Activated naive CD8-positive, alpha-beta T cell (primary cell): ENCODE results near the gene DCK.
"Not testable (repeated sequence)": the region's sequence is repeated elsewhere in the genome, so short reads cannot be mapped to it uniquely, and the experiment has no call there.

Experiments
- H3K27ac Mint-ChIP-seq: one replicate; pipeline ENCODE4 v1.8.0; 2021; ENCODE audit warnings: mixed read lengths
- H3K27me3 Mint-ChIP-seq: one replicate; pipeline ENCODE4 v1.8.0; 2021; ENCODE audit warnings: mixed read lengths
- H3K36me3 Mint-ChIP-seq: one replicate; pipeline ENCODE4 v1.8.0; 2021; ENCODE audit warnings: mixed read lengths
- H3K4me1 Mint-ChIP-seq: one replicate; pipeline ENCODE4 v1.8.0; 2021; ENCODE audit warnings: low read depth, mixed read lengths
- H3K4me3 Mint-ChIP-seq: one replicate; pipeline ENCODE4 v1.8.0; 2021; ENCODE audit warnings: mild to moderate bottlenecking, mixed read lengths
- H3K9me3 Mint-ChIP-seq: one replicate; pipeline ENCODE4 v1.8.0; 2021; ENCODE audit warnings: low read depth, mixed read lengths

Gene DCK

DNA sequence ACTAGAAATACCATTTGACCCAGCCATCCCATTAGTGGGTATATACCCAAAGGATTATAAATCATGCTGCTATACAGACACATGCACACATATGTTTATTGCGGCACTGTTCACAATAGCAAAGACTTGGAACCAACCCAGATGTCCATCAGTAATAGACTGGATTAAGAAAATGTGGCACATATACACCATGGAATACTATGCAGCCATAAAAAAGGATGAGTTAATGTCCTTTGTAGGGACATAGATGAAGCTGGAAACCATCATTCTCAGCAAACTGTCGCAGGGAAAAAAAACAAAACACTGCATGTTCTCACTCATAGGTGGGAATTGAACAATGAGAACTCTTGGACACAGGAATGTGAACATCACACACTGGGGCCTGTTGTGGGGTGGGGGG, 23.9 kb downstream of the DCK start:
- H3K9me3 Mint-ChIP-seq, H3K4me3 Mint-ChIP-seq, H3K27me3 Mint-ChIP-seq, H3K36me3 Mint-ChIP-seq: not testable (repeated sequence)
- H3K27ac Mint-ChIP-seq, result peak overlapping the region; percentile 22
- H3K4me1 Mint-ChIP-seq, result peaks cover 18% of the 10 kb centered on the region

DNA sequence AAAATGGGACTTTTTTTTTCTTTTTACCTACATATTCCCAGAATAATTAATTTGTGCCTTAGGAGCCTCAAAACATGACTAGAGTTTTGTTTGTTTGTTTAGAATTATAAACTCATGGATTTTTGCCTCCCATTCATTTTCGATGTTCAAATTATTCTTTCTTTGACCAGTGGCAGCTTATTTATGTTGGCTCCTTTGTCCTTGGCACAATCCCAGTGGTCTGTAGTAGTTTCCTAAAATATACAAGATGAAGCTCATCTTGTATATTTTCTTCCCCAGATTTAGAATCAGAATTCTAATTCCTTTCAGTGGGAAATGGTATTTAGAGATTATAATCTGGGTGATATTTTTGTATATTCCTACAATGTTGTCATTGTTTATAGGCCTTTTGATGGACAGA, 27.2 kb downstream of the DCK start:
- Mint-ChIP-seq H3K27me3 (no peaks in the 10 kb centered on the region), H3K27ac (peak overlapping the region; percentile 28), H3K36me3 (no peaks in the 10 kb centered on the region), H3K9me3 (no peaks in the 10 kb centered on the region), H3K4me1 (peaks cover 17% of the 10 kb centered on the region), H3K4me3 (no peak overlapping the region)

DNA sequence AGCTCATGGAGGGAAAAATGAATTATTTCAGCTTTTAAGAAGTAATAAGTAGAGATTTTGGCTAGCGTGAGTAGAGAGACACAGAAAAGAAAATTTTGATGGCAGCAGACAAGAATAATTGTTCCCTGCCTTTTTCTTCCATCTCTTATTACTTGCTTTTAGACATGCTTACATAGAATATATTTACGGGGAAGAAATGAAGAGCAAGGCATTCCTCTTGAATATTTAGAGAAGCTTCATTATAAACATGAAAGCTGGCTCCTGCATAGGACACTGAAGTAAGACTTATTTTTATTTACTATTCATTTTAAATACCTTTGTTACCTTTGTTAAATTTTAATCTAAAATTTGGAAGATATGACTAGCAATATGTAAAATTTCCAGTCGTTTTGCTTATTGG, 32.2 kb downstream of the DCK start:
- Mint-ChIP-seq H3K4me3 (no peak overlapping the region), H3K36me3 (peaks cover 3% of the 10 kb centered on the region), H3K9me3 (no peaks in the 10 kb centered on the region), H3K27ac (no peak overlapping the region), H3K4me1 (peaks cover 8% of the 10 kb centered on the region), H3K27me3 (no peaks in the 10 kb centered on the region)

DNA sequence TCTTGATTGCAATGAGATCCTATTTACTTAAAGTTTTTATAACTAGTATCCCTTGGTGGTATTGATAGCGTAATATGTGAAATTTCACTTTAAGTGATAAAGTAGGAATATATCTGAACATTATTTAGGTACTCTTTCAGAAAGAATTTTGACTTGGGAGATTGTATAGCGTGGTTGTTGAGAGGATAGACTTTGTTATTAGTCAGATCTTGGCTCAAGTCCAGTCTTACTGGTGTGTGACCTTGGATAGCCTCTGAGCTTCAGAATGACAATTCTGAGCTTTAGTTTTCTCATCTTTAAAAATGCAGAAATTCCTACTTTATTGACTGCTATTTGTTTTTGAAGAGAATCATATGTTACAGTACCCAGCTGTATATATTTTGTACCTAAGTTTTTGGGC, 32.6 kb downstream of the DCK start:
- Mint-ChIP-seq H3K9me3 (no peaks in the 10 kb centered on the region), H3K4me3 (no peak overlapping the region), H3K4me1 (peaks cover 7% of the 10 kb centered on the region), H3K27ac (peak overlapping the region; percentile 51), H3K36me3 (peaks cover 3% of the 10 kb centered on the region), H3K27me3 (no peaks in the 10 kb centered on the region)

DNA sequence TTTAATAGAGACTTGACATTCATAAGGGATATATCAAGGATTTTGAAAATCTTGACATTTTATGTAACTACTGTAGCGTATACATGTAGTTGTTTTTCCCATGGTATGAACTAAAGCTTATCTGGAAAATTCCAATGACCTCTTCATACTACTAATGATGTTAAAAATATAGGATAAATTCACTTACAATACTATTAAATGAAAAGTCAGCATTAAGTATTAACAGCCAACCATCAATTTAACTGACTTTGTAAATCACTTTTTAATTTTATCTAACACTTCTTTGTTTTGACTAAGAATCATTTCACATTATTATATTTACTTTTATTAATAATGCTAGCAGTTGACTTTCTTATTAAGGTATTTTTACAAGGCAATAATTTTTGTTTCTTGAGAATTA, 34.2 kb downstream of the DCK start:
- no peak overlapping the region for H3K27ac Mint-ChIP-seq
- peaks cover 4% of the 10 kb centered on the region for H3K4me1 Mint-ChIP-seq
- H3K4me3 Mint-ChIP-seq, result no peak overlapping the region
- H3K36me3 Mint-ChIP-seq, result peaks cover 3% of the 10 kb centered on the region
- H3K9me3 Mint-ChIP-seq, result no peaks in the 10 kb centered on the region
- H3K27me3 Mint-ChIP-seq, result no peaks in the 10 kb centered on the region

DNA sequence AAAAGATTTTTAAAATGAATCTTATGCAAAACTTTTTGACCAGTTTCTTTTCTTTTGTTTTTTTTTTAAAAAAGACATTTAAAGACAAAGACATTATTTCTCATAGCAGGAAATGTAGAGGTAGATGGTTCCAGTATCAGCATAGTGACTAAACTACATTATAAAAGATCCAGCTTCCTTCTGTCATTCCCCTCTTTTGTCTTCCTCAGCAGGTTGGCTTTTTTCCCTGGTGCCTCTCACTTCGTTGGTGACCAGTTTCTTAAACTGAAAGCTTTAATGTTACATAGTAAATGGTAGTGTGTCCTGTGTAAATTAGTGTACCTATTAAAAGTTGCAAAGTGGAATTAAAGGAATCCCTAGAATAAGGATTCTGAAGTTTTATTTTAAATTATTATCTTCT, 36.1 kb downstream of the DCK start:
- no peaks in the 10 kb centered on the region for H3K9me3 Mint-ChIP-seq
- H3K27ac Mint-ChIP-seq, result no peak overlapping the region
- H3K27me3 Mint-ChIP-seq, result no peaks in the 10 kb centered on the region
- H3K4me1 Mint-ChIP-seq, result peaks cover 1% of the 10 kb centered on the region
- peaks cover 6% of the 10 kb centered on the region for H3K36me3 Mint-ChIP-seq
- H3K4me3 Mint-ChIP-seq, result no peak overlapping the region

DNA sequence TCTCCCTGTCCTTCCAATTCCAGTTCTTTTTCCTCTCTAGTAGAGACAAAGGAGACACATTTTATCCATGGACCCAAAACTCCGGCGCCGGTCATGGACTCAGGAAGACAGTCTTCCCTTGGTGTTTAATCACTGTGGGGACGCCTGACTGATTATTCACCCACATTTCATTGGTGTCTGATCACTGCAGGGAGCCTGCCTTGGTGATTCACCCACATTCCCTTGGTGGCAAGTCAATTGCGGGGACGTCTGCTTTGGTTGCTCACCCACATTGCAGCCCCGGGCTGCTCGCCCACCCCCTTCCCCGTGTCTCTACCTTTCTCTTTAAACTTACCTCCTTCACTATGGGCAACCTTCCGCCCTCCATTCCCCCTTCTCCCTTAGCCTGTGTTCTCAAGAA, 38.7 kb downstream of the DCK start:
- H3K36me3 Mint-ChIP-seq, H3K27me3 Mint-ChIP-seq, H3K4me3 Mint-ChIP-seq, H3K9me3 Mint-ChIP-seq, H3K27ac Mint-ChIP-seq, H3K4me1 Mint-ChIP-seq: not testable (repeated sequence)

DNA sequence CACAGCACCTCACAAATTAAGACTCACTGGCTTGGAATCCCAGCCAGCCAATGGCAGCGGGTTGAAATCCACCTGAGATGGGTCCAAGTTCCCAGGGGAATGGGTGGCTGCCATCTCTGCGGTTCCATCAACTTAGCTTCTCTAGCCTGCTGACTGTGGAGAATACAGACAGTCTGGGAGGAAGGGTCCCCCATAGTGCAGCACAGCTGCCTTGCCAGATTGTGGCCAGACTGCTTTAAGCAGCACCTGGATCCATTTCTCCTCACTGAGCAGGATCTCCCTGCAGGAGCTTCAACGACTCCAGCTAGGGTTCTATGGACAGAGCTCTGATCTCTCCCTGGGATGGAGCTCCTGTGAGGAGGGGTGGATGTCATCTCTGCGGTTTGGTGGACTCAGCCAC, 51.8 kb downstream of the DCK start:
- Mint-ChIP-seq H3K4me3 (no peak overlapping the region), H3K4me1 (no peaks in the 10 kb centered on the region)

DNA sequence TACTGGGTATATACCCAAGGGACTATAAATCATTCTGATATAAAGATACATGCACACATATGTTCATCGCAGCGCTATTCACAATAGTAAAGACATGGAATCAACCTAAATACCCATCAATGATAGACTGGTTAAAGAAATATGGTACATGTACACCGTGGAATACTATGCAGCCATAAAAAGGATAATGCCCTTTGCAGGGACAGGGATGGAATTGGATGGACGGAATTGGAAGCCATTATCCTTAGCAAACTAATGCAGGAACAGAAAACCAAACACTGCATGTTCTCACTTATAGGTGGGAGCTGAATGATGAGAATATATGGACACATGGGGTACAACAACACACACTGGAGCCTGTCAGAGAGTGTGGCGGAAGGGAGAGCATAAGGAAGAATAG, 55.9 kb downstream of the DCK start:
- Mint-ChIP-seq H3K9me3 (peaks cover 3% of the 10 kb centered on the region), H3K27me3 (no peaks in the 10 kb centered on the region), H3K4me1 (no peaks in the 10 kb centered on the region), H3K4me3 (no peak overlapping the region), H3K36me3 (no peaks in the 10 kb centered on the region), H3K27ac (no peak overlapping the region)

More for the DNA sequence above, 51.8 kb downstream of the DCK start:
- Mint-ChIP-seq H3K9me3 (peaks cover 10% of the 10 kb centered on the region), H3K27me3 (no peaks in the 10 kb centered on the region), H3K27ac (no peak overlapping the region), H3K36me3 (peaks cover 19% of the 10 kb centered on the region)

DNA sequence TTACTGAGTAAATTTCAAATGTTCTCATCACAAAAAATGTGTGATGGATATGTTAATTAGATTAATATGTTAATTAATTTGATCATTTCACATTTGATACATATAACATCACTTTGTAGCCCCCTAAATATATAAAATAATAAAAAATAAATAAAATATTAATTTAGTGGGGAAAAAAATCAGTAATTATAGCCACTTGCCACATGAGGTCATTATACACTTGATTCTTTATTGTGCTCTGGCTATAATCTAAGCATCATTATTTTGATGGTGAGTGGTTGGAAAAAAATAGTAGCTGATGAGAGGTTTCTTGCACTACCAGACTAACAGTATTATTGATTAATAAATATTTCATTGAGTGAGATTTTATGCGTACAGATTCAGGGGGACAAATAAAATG, 57.4 kb downstream of the DCK start:
- peaks cover 3% of the 10 kb centered on the region for H3K9me3 Mint-ChIP-seq
- no peaks in the 10 kb centered on the region for H3K4me1 Mint-ChIP-seq
- no peak overlapping the region for H3K27ac Mint-ChIP-seq
- no peaks in the 10 kb centered on the region for H3K36me3 Mint-ChIP-seq
- H3K4me3 Mint-ChIP-seq, result no peak overlapping the region
- no peaks in the 10 kb centered on the region for H3K27me3 Mint-ChIP-seq

DNA sequence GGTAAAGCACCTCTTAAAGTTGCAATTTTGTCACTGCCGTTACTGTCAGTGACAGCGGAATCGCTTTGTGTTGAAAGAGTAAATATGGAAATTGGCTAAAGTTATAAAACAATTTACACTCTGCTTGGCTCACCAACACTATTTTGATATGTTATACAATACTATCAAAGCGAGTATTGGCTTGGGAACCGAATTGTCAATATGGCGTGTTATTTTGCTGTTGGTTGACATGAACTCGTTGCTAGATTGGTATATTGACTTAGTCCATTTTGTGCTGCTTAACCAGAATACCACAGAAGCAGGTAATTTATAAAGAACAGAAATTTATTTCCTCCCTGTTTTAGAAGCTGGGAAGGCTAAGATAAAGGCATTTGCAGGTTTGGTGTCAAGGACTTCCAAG, 58.6 kb downstream of the DCK start:
- Mint-ChIP-seq H3K4me3 (no peak overlapping the region), H3K4me1 (no peaks in the 10 kb centered on the region)

DNA sequence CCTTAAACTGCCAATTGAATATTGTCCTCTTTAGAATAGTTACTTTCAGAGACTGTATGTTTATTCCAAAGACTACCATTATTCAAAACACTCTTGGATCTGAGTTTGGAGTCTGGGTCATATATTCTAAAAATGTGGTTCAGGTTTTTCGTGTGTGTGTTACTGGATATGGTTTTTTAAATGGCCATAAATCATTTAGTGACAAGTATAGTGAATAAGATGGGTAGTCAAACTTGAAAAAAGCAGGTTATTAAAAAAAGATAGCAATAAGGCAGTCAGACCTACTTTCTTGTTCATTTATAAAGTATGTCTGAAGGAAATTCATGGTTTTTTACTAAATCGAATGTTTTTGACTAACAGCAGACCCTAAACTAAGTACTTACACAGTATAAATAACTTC, 59.3 kb downstream of the DCK start:
- no peaks in the 10 kb centered on the region for H3K4me1 Mint-ChIP-seq
- H3K4me3 Mint-ChIP-seq, result no peak overlapping the region
- no peak overlapping the region for H3K27ac Mint-ChIP-seq
- H3K36me3 Mint-ChIP-seq, result no peaks in the 10 kb centered on the region
- peaks cover 3% of the 10 kb centered on the region for H3K9me3 Mint-ChIP-seq
- H3K27me3 Mint-ChIP-seq, result no peaks in the 10 kb centered on the region

More for the DNA sequence above, 58.6 kb downstream of the DCK start:
- Mint-ChIP-seq H3K27me3 (no peaks in the 10 kb centered on the region), H3K9me3 (peaks cover 3% of the 10 kb centered on the region), H3K36me3 (no peaks in the 10 kb centered on the region), H3K27ac (no peak overlapping the region)

DNA sequence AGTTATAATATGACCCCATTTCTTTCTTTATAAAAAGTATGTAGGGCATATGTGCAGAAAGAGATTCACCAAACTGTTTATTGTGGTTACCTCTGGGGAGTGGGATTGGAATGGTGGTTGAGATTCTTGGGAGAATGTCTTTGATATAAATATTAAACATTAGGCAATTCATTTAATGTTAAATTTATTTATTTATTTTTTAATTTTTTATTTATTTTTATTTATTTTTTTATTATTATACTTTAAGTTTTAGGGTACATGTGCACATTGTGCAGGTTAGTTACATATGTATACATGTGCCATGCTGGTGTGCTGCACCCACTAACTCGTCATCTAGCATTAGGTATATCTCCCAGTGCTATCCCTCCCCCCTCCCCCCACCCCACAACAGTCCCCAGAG, 60.2 kb downstream of the DCK start:
- not testable (repeated sequence) for H3K36me3 Mint-ChIP-seq, H3K9me3 Mint-ChIP-seq, H3K27ac Mint-ChIP-seq, H3K4me3 Mint-ChIP-seq, H3K4me1 Mint-ChIP-seq, H3K27me3 Mint-ChIP-seq

DNA sequence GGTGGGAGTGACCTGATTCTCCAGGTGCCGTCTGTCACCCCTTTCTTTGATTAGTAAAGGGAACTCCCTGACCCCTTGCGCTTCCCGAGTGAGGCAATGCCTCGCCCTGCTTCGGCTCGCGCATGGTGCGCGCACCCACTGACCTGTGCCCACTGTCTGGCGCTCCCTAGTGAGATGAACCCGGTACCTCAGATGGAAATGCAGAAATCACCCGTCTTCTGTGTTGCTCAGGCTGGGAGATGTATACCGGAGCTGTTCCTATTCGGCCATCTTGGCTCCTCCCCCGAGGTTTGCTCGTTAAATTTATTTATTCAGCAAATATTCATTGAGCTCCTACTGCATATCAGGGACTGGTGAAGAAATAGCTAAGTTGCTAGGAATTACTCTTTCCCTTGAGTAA, 66.1 kb downstream of the DCK start:
- not testable (repeated sequence) for H3K9me3 Mint-ChIP-seq

DNA sequence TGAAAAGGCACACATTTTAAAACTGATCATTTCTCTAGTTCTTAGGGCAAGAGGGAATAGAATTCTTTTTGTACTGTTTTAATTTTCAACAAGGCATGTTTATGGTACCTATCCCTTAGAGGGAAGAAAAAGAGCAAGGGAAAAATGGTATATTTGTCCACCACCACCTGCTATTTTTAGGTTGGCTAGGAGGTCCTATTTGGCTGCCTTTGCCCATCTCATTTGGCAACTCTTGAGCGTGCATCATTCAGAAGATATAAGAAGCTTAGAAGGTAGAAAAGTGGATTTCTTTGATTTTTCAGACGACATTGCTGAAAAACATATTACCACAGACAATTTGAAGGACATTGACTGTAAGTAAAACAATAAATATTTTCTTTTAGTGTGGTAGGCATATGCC, 69.0 kb downstream of the DCK start:
- H3K4me3 Mint-ChIP-seq, result no peak overlapping the region
- H3K4me1 Mint-ChIP-seq, result no peaks in the 10 kb centered on the region
- peaks cover 3% of the 10 kb centered on the region for H3K36me3 Mint-ChIP-seq
- H3K27ac Mint-ChIP-seq, result no peak overlapping the region
- H3K27me3 Mint-ChIP-seq, result peaks cover 2% of the 10 kb centered on the region
- no peaks in the 10 kb centered on the region for H3K9me3 Mint-ChIP-seq

More for the DNA sequence above, 66.1 kb downstream of the DCK start:
- not testable (repeated sequence) for H3K4me1 Mint-ChIP-seq, H3K36me3 Mint-ChIP-seq, H3K4me3 Mint-ChIP-seq, H3K27me3 Mint-ChIP-seq, H3K27ac Mint-ChIP-seq

DNA sequence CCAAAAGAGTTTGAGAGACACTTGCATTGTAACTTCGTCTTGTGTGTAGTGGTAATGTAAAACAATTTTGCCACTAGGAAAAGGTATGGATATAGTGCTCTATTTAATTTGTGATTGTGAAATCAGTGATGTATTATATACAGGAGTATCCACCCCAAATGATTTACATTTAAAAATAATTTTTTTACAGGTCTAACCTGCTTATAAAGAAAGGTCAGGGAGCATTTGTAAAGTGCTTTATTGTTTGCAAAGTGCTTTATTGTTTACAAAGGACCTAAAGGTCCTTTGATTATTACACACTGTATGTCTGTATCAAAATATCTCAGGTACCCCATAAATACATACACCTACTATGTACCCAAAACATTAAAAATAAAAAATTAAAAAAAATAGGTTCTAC, 70.3 kb downstream of the DCK start:
- peaks cover 2% of the 10 kb centered on the region for H3K27me3 Mint-ChIP-seq
- no peak overlapping the region for H3K27ac Mint-ChIP-seq
- no peaks in the 10 kb centered on the region for H3K9me3 Mint-ChIP-seq
- H3K4me1 Mint-ChIP-seq, result no peaks in the 10 kb centered on the region
- H3K4me3 Mint-ChIP-seq, result no peak overlapping the region
- peaks cover 3% of the 10 kb centered on the region for H3K36me3 Mint-ChIP-seq

DNA sequence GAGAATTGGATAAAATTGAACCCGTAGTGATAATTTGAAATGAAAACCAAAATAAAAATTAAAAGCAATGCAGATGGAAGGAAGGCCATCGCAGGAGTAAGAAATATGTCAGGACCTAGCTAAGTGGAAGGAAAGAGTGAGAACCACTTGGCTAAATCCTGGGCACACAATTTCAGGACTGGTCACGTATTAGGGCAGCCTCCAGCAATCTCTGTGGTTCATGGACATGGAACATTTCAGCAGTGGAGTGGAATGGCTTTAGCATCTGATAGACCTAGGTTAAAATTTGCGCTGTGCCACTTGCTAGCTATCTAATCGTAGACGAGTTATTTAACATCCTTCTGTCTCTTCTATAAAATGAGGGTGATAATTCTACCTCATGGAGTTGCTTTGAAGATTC, 71.1 kb downstream of the DCK start:
- Mint-ChIP-seq H3K27ac (no peak overlapping the region), H3K4me3 (no peak overlapping the region), H3K4me1 (no peaks in the 10 kb centered on the region), H3K27me3 (peaks cover 2% of the 10 kb centered on the region), H3K9me3 (no peaks in the 10 kb centered on the region), H3K36me3 (peaks cover 3% of the 10 kb centered on the region)
